Measurements from ENCODE around the gene ARFGEF3. TPM values are rescaled to one million over a fixed set of nuclear protein-coding genes. Genes with fewer than 3 reads are reported as not detected.
A peak's percentile ranks its signal among the peaks of the same experiment; 100 is the strongest.

Gene ARFGEF3
- total RNA-seq, 3 donors from 2014 or later: 10.1 to 24.3 (median 21.1) TPM

- DNase-seq (no peak), ATAC-seq (no peak)
- no peak for TF ChIP-seq CTCF (IDR thresholded peaks at IDR 0.05)
- intact Hi-C loops (cut with DNase I, micrococcal nuclease): no loop called here
- Histone ChIP-seq H3K36me3 (ENCODE audit: low read depth) (no peaks in the 10 kb centered on the region), H3K4me1 (ENCODE audit: low read depth) (no peaks in the 10 kb centered on the region), H3K9me3 (no peaks in the 10 kb centered on the region), H3K4me3 (no peak overlapping the region)
Observed at GRCh38 chr6:138248878-138249277, 87.1 kb downstream of the ARFGEF3 start.

- Histone ChIP-seq H3K4me1 (ENCODE audit: low read depth) (no peaks in the 10 kb centered on the region), H3K4me3 (no peak overlapping the region), H3K9me3 (no peaks in the 10 kb centered on the region), H3K36me3 (ENCODE audit: low read depth) (no peaks in the 10 kb centered on the region)
- ATAC-seq (no peak), DNase-seq (no peak)
- TF ChIP-seq CTCF (IDR thresholded peaks at IDR 0.05): no peak
- intact Hi-C loops (cut with DNase I, micrococcal nuclease): no loop called here
Observed at GRCh38 chr6:138250053-138250452, 88.3 kb downstream of the ARFGEF3 start.

DNA sequence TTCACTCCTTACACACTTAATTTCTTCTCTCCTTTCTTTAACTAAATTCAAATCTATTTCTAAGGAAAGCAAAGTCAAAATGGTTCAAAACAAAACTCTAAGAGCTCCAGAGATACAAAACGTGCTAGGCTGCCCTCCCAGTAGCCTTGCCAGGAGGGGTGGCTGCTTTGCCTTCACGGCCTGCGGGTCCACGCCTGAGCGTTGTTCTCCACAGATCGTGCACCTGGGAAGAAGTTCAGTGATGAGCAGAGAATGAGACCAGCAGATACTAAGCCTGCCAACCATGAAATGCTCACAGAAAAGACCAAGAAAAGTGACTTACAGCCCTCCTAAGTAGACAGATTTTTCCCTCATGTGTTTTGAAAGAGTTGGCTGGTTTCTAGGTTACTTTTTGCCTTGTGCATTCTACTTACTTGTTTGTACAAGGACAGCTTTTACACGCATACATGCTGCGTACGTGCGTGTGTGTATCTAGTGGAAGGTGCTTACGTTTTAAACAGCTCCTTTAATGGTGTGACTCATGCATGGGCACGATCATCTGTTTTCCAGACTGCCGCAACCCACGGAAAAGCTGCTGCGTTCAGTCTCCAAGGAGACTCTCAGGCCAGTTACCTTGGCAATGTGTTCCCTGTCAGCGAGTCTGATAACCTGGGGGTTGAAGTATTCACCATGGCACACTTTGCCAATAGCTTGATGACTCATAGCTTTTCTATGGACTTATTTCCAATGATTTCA, 88.9 kb downstream of the ARFGEF3 start:
- no peaks in the 10 kb centered on the region for H3K36me3 ChIP-seq (ENCODE audit: low read depth)
- ATAC-seq: peak; percentile 34
- no peaks in the 10 kb centered on the region for H3K9me3 ChIP-seq
- H3K4me1 ChIP-seq (ENCODE audit: low read depth): no peaks in the 10 kb centered on the region
- H3K4me3 ChIP-seq: no peak overlapping the region
- no peak for TF ChIP-seq CTCF (IDR thresholded peaks at IDR 0.05)
- intact Hi-C loops (cut with DNase I, micrococcal nuclease): no loop called here
- no peak for DNase-seq

DNA sequence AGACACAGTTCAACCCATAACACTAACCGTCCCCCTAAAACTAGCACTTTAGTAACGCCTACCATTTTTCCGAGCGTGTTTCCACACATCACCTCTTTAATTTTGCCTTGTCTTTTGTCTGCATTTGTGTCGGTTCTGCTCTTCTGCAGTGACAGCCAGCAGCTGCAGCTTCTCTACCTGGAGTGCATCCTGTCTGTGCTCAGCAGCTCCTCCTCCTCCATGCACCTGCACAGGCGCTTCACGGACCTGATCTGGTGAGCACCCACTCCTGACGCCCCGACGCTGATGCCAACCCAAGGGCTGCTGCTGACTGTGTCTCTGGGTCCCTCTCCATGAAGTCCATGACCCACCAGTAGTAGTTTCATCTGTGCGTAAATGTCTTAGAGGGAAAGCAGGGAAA, 92.0 kb downstream of the ARFGEF3 start:
- no peaks in the 10 kb centered on the region for H3K36me3 ChIP-seq (ENCODE audit: low read depth)
- TF ChIP-seq CTCF (IDR thresholded peaks at IDR 0.05): no peak
- intact Hi-C loops (cut with DNase I, micrococcal nuclease): no loop called here
- no peak for ATAC-seq
- H3K9me3 ChIP-seq: no peaks in the 10 kb centered on the region
- no peak for DNase-seq
- no peaks in the 10 kb centered on the region for H3K4me1 ChIP-seq (ENCODE audit: low read depth)
- no peak overlapping the region for H3K4me3 ChIP-seq

GRCh38 chr6:138255443-138255842, 93.7 kb downstream of the ARFGEF3 start:
- Histone ChIP-seq H3K9me3 (no peaks in the 10 kb centered on the region), H3K4me3 (no peak overlapping the region), H3K36me3 (ENCODE audit: low read depth) (no peaks in the 10 kb centered on the region), H3K4me1 (ENCODE audit: low read depth) (no peaks in the 10 kb centered on the region)
- no peak for DNase-seq
- intact Hi-C loops (cut with DNase I, micrococcal nuclease): no loop called here
- no peak for ATAC-seq
- no peak for TF ChIP-seq CTCF (IDR thresholded peaks at IDR 0.05)

Data from mucosa of descending colon (tissue), 3 donors.